H4 (cell line): ENCODE results near the gene GLS. TPM values are rescaled to one million over a fixed set of nuclear protein-coding genes. Genes with fewer than 3 reads are reported as not detected.
"Not testable (repeated sequence)": the region's sequence is repeated elsewhere in the genome, so short reads cannot be mapped to it uniquely, and the experiment has no call there.

Source experiments
- DNase-seq: peaks from one replicate; pipeline ENCODE4 v3.0.0-alpha.2; 2015; ENCODE audit warnings: low spot score
- total RNA-seq: library from RNA; depleted of rRNA; stranded (reverse); fragments of >200 nt; shearing (Covaris generic); gene quantifications from 2 replicates; pipeline ENCODE4 v1.2.3, GENCODE V29; 2014

Gene GLS
- total RNA-seq, 1 experiment from 2014 or later, result 40.2 TPM

DNA sequence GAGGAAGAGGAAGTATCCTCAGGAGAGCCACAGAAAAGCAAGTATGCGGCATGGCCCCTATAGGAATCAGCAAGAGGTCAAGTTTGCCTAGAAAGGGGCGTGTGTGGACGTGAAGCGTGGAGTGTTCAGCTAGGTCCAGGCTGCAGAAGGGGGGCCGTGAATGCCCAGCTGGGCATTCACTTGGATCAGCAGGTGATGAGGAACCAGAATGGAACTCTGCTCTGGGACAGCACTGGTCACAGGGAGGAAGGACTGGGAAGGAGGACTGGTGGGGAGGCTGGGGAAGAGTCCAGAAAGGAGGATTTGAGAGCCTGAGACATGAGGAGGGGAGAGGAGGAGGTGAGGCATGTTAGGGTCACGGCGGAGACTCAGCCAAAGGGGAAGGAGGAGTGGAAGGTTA, 113.5 kb downstream of the GLS start:
- DNase-seq, result no peak

DNA sequence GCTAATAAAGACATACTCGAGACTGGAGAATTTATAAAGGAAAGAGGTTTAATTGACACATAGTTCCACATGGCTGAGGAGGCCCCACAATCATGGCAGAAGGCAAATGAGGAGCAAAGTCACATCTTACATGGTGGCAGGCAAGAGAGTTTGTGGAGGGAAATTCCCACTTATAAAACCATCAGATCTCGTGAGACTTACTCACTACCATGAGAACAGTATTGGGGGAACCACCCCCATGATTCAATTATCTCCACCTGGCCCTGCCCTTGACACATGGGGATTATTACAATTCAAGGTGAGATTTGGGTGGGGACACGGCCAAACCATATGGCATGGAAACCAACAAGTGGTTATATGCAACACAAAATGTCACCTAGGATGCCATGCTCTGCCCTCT, 114.7 kb downstream of the GLS start:
- DNase-seq, result not testable (repeated sequence)

DNA sequence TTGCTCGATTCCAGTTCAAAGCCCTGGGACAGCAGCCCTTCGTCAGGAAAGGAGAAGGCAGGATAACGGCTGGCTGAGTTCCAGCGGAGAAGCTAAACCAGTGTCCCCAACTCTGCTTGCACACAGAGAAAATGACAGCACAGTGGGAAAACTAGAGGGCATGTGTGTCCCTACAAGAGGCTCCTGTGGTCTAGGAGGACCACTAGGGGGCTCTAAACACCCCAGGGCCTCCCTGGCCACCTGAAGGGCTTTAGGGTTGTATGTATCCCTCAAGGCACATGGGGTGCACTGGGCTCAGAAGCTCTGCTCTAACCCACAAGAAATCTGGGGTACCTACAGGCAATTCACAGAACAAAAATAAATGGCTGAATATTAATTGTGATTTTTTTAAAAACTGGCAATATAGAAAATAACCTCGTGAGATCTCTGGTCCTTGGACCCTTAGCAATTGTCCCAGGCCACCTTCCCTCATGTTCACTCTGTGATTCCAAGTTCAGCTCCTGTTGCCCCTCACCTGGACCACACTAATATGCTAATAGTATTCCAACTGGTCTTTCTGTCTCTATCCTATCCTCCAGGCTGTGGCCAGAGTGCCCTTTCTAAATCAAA, 115.8 kb downstream of the GLS start:
- DNase-seq, result peak; percentile 30

DNA sequence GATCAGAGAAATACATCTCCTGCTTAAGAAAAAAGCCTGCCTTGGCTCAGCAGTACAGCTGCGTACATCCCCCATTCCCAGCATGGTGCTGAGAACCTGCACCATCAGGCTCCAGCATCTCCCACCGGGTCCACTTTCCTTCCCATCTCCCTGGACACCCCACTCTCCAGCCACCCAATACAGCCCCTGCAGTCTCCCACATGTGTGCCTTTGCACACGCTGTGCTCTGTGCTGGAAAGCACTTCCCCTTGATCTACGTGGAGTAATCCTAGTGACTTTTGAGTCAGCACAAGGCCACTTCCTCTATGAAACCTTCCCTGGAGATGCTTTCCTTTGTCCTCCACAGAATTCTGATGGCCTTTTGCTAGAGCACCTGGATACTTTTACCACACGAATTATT, 116.3 kb downstream of the GLS start:
- DNase-seq, result no peak

DNA sequence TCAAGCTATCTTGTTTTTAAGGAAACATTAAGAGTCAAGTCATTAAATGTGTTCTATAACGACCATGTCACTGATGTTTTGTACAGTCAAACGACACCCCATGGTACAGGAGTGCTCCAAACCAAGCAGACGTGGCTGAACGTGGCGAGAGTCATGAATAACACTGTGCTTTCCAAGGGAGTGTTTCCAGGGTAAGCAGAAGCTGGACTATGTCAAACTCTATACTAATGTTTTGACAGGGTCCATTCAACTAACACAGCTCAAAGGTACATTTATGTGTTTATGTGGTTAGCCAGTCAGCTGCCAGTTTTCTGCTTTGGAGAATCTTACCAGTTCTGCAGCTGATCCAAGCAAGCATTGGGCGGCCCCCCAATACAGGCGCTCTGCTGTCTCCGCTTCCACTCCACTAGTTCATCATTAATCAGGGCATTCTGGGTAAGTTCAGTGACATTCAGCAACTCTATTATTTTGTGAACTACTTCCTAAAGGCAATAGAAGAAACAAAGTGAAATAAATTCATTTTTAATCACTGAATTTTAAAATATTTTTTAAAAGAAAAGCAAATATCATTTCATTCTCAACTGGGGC, 117.0 kb downstream of the GLS start:
- no peak for DNase-seq

DNA sequence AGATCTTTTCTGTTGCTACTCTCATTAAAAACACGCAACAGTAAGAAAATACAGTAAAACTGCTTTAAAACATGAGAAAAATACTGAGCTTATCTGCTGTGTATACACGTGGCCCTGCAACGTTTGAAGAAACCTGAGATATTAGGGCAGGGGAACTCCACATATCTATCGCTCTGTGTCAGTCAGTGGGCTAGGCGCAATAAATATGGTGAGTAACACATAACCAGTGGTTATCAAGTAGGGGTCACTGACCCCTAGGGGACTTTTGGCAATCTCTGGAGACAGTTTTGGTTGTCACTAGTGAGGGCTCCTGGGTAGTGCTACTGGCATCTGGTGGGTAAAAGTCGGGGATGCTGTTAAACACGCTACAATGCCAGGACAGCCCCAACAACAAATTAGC, 118.4 kb downstream of the GLS start:
- DNase-seq, result no peak

DNA sequence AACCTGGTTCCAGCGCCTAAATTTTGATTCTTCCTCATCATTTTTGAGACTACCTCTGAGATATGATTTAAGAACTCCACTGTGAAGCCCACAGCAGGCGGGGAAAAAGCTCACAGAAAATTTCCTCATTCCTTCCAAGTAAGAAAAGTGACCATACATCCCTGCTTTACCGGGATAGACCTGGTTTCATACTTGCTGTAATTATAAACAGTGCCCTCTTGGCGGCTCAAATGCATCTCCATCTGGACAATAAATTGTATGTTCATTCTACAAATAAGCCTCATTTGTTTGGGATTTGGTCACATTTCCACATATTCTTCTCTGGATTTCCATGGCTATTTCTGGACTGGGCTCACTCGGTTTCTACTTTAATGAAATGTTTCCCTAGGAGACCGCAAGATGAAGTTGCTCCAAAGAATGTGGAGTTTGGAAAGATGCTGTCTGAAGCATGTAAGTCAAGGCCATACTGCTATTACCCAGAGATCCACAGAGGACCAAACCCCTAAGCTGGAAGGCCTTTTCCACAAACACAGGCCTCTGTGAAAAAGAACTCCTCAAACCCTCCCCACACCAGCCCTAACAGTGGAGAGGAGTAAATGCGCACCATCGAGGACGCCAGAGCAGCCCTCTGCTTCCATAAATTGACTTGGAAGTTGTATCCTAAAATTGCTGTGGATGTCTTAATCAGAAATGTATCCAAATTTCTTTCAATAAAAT, 119.5 kb downstream of the GLS start:
- no peak for DNase-seq

DNA sequence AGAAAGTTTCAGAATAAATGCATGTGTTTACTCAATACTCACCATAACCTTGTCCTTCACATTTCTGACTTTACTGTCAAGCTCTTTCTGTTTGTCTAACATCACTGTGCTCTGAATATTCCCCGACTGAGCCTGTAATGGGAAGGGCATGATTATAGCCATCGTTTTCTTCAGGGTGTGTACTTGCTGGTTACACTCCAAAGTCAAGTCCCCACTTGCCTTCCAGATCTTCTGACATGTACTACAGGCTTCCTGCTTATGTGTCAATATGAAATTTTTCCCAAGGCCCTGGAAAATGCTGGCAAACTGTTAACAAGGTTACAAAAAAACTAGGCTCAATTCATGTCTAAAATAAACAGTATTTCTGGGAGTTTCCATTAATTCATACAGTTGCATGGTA, 120.4 kb downstream of the GLS start:
- DNase-seq, result no peak

DNA sequence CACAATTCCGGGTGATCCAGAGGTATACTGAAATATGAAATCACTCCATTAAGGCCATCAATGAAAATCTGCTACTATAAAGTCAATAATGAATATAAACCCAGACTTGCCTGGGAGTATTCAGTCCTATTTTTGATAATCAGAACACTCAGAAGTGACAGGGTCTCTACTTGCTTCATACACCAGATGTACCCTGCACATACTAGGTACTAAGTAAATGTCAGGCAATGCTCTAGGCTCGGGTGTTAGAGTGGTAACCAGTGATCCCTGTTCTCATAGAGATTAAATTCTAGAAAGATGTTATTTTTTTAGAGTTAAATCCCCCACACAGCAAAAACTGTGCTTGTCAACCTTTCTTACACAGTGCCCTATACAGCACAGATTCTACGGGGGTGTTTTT, 121.0 kb downstream of the GLS start:
- DNase-seq, result no peak

DNA sequence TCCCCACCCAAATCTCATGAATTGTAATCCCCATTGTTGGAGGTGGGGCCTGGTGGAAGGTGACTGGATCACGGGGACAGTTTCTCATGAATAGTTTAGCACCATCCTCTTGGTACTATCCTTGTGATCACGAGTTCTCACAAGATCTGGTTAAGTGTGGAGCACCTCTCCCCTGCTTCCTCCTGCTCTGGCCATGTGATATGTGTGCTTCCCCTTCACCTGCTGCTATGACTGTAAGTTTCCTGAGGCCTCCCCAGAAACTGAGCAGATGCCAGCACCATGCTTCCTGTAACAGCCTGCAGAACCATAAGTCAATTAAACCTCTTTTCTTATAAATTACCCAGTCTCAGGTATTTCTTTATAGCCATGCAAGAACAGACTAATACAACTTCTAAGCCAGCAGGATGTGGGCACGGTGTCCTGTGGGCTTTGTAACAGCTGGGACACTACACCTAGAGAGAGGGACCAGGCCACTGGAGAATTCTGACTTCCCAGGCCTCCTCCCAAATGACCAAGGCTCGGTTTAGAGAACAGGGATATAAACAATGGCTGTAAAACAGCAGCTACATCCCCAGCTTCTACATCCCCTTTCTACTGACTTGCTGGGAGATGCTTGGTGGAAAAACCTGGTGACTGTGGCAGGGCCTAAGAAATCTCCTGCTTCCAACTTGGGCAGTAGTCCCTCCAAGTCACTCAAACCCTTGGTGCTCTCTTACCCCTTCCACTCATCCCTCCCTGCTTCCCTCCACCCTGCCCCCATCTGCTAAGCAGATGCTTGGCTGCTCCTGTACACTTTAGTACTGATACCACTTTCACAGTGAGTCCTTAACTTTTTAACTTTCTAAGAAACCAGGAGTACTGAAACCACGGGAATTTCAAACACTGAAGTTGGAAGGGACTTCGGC, 123.0 kb downstream of the GLS start:
- no peak for DNase-seq

DNA sequence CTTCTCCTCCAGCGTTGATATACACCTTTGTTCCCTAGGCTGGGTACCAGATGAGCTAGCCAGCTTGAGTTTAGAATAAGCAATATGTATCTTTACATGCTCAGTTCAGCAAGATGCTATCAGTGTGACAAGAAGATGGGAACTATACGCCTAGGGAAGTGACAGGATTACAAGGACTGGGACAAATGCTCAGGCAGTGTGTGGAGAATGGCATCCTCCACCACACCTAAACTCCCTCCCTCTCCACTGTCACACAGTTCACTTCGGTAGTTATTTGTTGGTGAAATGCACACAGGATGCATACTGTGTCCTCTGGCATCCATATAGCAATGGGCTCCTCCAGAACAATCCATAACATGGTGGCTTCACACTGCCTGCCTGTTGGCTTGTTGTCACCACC, 125.7 kb downstream of the GLS start:
- DNase-seq, result no peak

DNA sequence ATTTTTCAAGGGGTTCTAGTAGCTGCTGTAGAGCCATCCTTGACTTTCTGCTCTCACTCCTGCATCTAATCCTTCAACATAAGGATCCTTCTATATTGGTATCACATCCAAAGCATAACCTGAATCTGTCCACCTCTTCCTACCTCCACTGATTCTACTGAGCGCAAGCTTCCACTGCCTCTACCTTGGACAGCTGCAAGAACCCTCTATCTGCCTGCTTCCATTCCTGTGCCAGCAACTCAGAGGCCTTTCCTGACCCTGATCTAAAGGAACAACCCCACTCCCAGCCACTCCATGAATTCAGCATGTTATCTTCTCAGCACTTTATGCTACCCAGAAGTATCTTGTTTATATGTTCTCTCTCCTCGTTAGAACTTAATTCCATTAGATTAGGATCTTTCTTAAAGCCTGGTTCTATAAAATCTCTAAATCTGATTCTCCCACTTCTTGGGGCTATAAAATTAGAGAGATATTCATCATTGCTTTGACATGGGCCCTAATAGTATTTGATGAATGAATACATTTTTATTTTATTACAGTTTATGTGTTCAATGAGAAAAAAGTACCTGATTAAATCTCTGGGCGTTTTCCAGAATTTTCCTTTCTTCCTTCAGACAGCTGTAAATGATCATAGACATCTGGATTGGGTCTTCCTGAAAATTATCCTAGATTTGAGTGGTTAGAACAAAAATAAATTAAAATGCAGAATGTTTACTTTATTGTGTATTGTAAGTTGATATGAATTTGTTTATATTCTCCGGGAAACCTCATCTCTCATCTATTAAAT, 126.6 kb downstream of the GLS start:
- no peak for DNase-seq

DNA sequence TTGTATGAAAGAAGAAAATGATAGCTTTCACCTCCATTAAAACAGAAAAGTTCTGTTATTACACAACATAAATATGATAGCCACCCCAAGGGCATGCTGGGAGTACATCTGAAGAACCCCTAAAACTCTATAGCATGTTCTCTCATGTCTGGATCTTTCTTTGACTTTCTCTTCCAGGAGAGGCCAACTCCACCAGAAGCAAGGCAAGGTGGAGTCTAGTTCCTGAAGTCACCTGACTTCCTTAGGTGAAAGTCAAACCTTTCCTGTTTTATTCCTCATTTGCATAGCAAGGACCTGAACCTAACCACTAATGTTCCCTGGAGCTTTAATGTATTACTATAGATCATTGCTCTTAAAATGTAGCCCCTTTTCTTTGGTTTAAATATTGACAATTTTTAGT, 127.7 kb downstream of the GLS start:
- DNase-seq, result no peak

DNA sequence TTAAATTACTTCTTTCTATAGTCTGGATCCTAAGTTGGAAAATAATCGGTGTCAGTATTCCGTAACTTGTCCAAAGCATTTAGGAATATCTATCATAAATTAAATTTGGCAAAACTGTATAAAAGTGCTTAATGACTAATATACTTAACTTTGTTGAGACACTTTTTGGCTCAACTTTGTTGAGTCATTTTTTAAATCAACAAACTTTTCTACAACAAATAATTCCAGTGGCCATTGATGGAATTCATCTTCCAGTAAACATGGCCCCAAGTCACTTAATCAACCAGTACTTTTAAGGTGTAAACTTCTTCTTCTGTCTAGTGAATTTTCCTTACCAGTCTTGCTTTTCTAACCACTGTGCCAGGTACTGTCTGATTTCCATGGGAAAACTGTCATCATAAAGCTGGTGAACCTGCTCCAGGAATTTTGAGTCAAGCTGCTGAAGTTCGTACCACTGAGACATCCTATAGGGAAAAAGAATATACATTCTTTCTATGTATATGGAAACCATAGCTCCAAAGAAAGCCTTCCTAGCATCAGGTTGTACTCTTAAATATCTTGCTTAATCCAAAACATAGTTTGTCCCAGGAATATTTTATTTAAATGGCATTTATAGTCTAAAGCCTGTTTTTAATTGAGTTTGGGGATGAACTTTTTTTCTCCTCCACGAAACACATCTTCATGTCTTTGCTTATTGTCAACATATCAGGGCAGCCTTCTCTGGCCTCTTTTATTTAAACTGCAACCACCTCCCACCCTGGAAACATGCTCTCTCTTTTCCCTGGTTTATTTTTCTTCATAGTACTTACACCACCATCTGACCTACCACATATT, 129.1 kb downstream of the GLS start:
- DNase-seq, result no peak

DNA sequence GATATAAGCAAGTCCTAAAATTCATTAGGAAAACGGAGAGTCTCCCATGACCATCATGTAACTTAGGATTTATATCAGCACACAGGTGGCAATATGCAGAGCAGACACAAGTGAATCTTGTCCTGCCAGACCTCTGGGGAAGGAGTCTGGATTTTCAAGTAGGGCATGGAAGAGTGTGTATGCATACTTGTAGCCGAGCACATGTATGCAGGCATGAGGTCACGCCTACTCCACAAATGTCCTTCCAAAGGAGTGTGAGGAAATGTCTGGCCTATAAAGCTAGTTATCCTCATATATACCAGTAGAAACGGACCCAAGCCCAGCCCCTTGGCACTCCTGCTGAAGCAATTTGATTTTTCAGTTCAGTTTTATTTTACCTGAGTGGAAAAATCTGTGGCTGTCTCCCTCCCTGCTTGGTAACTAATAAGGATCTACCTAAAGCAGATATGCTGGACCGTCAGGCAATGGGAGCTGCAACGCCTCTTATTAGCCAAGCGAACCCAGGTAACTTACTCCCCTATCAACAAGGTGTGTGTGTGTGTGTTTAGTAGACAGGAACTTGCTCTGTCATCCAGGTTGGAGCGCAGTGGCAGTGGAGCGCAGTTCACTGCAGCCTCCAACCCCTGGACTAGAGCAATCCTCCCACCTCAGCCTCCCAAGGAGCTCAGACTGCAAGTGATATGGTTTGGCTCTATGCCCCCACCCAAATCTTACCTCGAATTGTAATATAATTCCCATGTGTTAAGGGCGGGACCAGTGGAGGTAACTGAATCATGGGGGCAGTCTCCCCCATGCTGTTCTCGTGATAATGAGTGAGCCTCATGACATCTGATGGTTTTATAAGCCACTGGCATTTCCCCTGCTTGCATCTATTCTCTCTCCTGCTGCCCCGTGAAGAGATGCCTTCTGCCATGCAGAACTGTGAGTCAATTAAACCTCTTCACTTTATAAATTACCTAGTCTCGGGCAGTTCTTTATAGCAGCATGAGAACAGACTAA, 130.6 kb downstream of the GLS start:
- DNase-seq, result no peak

DNA sequence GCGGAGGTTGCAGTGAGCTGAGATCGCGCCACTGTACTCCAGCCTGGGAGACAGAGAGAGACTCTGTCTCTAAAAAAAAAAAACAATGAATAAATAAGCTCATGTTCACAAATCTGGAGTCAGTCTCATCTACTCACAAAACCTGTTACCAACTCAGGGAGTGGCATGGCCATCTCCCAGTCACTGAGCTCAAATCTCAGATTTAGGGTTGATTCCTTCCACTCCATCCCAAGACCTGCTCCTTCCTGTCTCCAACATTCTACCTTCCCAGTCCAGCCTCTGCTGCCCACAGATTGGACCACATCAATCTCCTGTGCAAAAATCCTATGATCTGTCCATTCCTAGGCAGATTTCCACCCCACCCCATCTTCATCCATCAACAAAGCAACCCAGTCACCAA, 131.7 kb downstream of the GLS start:
- DNase-seq, result no peak

DNA sequence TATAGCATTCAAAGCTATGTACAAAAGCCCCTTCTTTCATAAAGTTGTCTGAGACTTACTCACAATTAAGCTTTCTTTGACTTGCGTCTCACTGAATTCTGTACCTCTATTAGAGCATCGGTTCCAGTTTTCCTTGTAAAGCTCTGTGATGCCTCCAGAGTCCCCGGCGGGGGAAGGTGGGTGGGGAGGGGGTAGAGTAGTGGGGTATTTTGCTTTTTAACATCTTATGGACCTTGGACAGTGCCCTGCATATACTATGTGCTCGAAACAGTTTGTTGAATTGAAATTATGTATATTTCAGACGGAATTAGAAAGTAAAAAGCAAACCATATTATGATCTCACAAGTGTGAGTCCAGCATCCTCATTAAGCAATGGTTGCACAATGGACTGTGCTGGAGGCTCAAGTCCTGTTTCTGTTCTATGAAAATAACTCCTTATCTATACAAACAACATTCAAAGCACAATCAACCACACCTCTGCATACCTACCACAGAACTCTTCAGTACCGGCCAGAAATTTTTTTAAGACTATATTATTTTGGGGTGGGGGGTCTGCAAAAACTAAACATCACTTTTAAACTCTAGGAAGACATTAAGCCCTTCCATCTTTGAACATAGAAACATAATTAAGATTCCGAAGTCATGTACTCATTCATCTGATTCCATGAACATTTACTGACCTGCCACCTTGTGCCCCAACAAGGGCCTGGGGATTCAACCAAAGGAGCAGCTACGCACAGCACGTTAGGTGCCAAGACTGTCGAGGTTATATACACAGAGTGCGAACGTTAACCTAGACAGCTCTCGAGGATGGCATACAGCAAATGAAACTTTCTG, 132.4 kb downstream of the GLS start:
- no peak for DNase-seq

DNA sequence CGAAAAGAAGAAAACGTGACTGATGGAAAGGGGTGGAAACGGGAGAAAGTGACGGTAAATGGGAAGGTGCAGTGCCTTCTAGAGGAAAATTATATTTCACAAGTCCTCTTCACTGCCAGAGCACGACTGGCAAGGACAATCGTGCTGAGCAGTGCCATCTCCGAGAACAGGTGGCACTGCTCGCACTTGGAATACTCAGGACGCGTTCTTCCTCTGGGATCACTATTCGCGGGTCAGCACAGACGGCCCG, 133.0 kb downstream of the GLS start:
- no peak for DNase-seq
